SK-N-SH (cell line): ENCODE measurements around the gene NSUN4. TPM values are rescaled to one million over a fixed set of nuclear protein-coding genes. Genes with fewer than 3 reads are reported as not detected.

Experiments used
- CTCF ChIA-PET: fragments of 300-600, 350-600 bp; formaldehyde crosslinking; extraction: SDS; loops from one replicate; lab custom pipeline; 2021; lab: Yijun Ruan, JAX
- POLR2A ChIA-PET: fragments of 350-600 bp; sonication (Branson Sonifier 250); formaldehyde crosslinking; extraction: SDS; loops from one replicate; lab custom pipeline; 2020; ENCODE audit warnings: antibody characterized with exemption, inconsistent platforms; lab: Yijun Ruan, JAX
- DNase-seq: peaks from one replicate; pipeline ENCODE4 v3.0.0; 2012
- H2AFZ ChIP-seq: fragments of 200-600 bp; sonication (generic); 2 replicates; pipeline ENCODE4 v1.8.1; 2016; ENCODE audit warnings: antibody characterized with exemption, mild to moderate bottlenecking, low read depth
- H3F3A ChIP-seq: fragments of 200-600 bp; sonication (generic); replicated peaks from 2 replicates; pipeline ENCODE3; 2016; ENCODE audit warnings: antibody characterized with exemption, mild to moderate bottlenecking; ENCODE audit not compliant: insufficient read depth
- H3K27ac ChIP-seq, 2 experiments: fragments of 200-500 bp in 1 of 2; fragments of 200-600 bp in 1 of 2; sonication (Bioruptor generic) in 1 of 2; sonication (generic), shearing (Covaris generic) in 1 of 2; 2 replicates each; pipeline versions ENCODE4 v1.5.1 to v1.6.1; 2014 to 2016; ENCODE audit warnings: low read depth in 2 of 2, inconsistent platforms in 1 of 2, low read length in 1 of 2, mild to moderate bottlenecking in 1 of 2, mixed read lengths in 1 of 2
- H3K27me3 ChIP-seq: fragments of 200-600 bp; sonication (generic), shearing (Covaris generic); 2 replicates; pipeline ENCODE4 v1.6.1; 2016; ENCODE audit warnings: mixed run types; ENCODE audit not compliant: insufficient read depth
- H3K36me3 ChIP-seq, 2 experiments: fragments of 200-500 bp in 1 of 2; fragments of 200-600 bp in 1 of 2; sonication (Bioruptor generic) in 1 of 2; sonication (generic) in 1 of 2; replicated peaks in 1 of 2; 2 replicates each; pipeline versions ENCODE3 to v1.5.1; 2014 to 2016; ENCODE audit warnings: low read length in 1 of 2, mild to moderate bottlenecking in 1 of 2; ENCODE audit not compliant: insufficient read depth in 2 of 2, control insufficient read depth in 1 of 2
- H3K4me1 ChIP-seq, 2 experiments: fragments of 200-500 bp in 1 of 2; fragments of 200-600 bp in 1 of 2; sonication (Bioruptor generic) in 1 of 2; sonication (generic), shearing (Covaris generic) in 1 of 2; 2 replicates each; pipeline versions ENCODE4 v1.5.1 to v1.6.1; 2014 to 2016; ENCODE audit warnings: low read depth in 1 of 2, low read length in 1 of 2, mixed run types in 1 of 2; ENCODE audit not compliant: insufficient read depth in 2 of 2, control insufficient read depth in 1 of 2
- H3K4me2 ChIP-seq: fragments of 200-600 bp; sonication (generic), shearing (Covaris generic); 2 replicates; pipeline ENCODE4 v1.6.1; 2017; ENCODE audit warnings: mixed run types
- H3K4me3 ChIP-seq, 2 experiments: fragments of 200-500 bp in 1 of 2; fragments of 200-600 bp in 1 of 2; sonication (Bioruptor generic) in 1 of 2; sonication (generic), shearing (Covaris generic) in 1 of 2; 2 replicates each; pipeline versions ENCODE4 v1.5.1 to v1.8.1; 2014 to 2016; ENCODE audit warnings: low read depth in 2 of 2, inconsistent platforms in 1 of 2, low read length in 1 of 2, mild to moderate bottlenecking in 1 of 2, mixed read lengths in 1 of 2, moderate library complexity in 1 of 2
- H3K79me2 ChIP-seq: fragments of 200-600 bp; sonication (generic); 2 replicates; pipeline ENCODE4 v1.8.1; 2017; ENCODE audit warnings: mild to moderate bottlenecking; ENCODE audit not compliant: insufficient read depth
- H3K9ac ChIP-seq: fragments of 200-600 bp; sonication (generic); 2 replicates; pipeline ENCODE4 v1.6.1; 2017; ENCODE audit warnings: mixed run types
- H3K9me2 ChIP-seq: fragments of 200-600 bp; sonication (generic); 2 replicates; pipeline ENCODE4 v1.6.1; 2017; ENCODE audit warnings: mixed run types
- H3K9me3 ChIP-seq: fragments of 200-600 bp; sonication (generic); 2 replicates; pipeline ENCODE4 v1.6.1; 2017; ENCODE audit warnings: mixed run types, mild to moderate bottlenecking, moderate library complexity
- H4K20me1 ChIP-seq: fragments of 200-600 bp; sonication (generic); 2 replicates; pipeline ENCODE4 v1.6.1; 2017; ENCODE audit warnings: mild to moderate bottlenecking, mixed run types; ENCODE audit not compliant: insufficient read depth
- CHD2 ChIP-seq: fragments of 150-350 bp; IDR thresholded peaks from 2 replicates; pipeline ENCODE4 v1.6.1; 2018; ENCODE audit warnings: low read length; ENCODE audit not compliant: partially characterized antibody
- ELF1 ChIP-seq: IDR thresholded peaks from 2 replicates; pipeline ENCODE4 v1.4.0; 2012
- EZH2phosphoT487 ChIP-seq: fragments of 200-600 bp; sonication (generic); IDR thresholded peaks from 2 replicates; pipeline ENCODE4 v1.6.1; 2017; ENCODE audit warnings: low read depth, mixed run types, mild to moderate bottlenecking, antibody characterized with exemption, moderate library complexity, borderline replicate concordance
- FOSL2 ChIP-seq: IDR thresholded peaks from 2 replicates; pipeline ENCODE4 v1.4.0; 2012; ENCODE audit warnings: low read depth, mild to moderate bottlenecking, moderate library complexity, borderline replicate concordance
- RAD21 ChIP-seq: IDR thresholded peaks from 2 replicates; pipeline ENCODE4 v1.6.1; 2012; ENCODE audit warnings: mild to moderate bottlenecking, low read length
- RXRA ChIP-seq: IDR thresholded peaks from 2 replicates; pipeline ENCODE4 v1.4.0; 2012; ENCODE audit warnings: low read depth, mild to moderate bottlenecking, borderline replicate concordance
- TAF1 ChIP-seq: IDR thresholded peaks from 2 replicates; pipeline ENCODE4 v1.6.1; 2012; ENCODE audit warnings: low read depth, mild to moderate bottlenecking, low read length, moderate library complexity, borderline replicate concordance
- TCF12 ChIP-seq: IDR thresholded peaks from 2 replicates; pipeline ENCODE4 v1.4.0; 2012
- WGBS: methylation state at CpG from one replicate; pipeline ENCODE4 v1.1.6; 2017; ENCODE audit warnings: low lambda C conversion rate; 5-methylcytosine and 5-hydroxymethylcytosine counted together
- polyA plus RNA-seq, 3 experiments: library from polyadenylated mRNA; depleted of rRNA; stranded (reverse); fragments of >200 nt; gene quantifications; 2 replicates each; pipeline ENCODE4 v1.2.3, GENCODE V29; 2012
- TF ChIP-seq, protein P1 (sequence below): fragments of 200-600 bp; sonication (generic); IDR thresholded peaks from 2 replicates; pipeline ENCODE4 v1.6.1; 2017; ENCODE audit warnings: antibody characterized with exemption, mild to moderate bottlenecking, moderate library complexity
- TF ChIP-seq, protein P2 (sequence below): fragments of 150-350 bp; IDR thresholded peaks from 2 replicates; pipeline ENCODE4 v1.6.1; 2016; ENCODE audit warnings: mild to moderate bottlenecking, low read depth, low read length

The NSUN4 gene
- polyA plus RNA-seq, 1 of the 3 experiments (the other 2 are of a cell fraction), result 14.7 TPM

DNA sequence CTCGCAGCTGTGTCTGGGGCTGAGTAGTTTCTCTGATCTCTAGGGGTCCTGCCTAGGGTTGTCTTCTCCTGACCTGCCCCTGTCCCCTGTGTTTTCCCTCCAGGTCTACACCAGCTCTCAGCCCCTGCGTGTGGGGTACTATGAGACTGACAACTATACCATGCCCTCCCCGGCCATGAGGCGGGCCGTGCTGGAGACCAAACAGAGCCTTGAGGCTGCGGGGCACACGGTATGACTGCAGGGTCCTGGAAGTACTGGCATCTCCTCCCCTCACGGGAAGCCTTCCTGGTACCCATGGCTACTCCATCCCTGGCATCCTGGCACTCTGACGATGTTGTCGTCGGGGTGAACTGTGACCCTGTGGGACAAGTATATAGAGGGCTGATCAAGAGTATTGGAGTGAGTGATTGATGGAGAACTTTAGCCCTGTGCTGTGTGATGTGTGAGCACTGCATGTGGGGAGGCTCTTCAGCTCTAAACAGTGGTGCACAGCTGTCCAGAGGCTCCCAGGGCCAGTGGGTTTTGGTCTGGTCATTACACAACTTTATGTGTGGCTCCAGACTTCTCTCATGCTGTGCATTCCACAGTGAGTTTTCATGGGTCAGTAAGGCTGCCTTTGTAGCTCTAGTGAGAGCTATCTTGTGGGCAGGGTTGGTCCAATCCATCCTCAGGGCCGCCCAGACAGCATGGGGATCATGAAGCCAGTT is 67.9 kb downstream of the NSUN4 start (continued):
- TF ChIP-seq RXRA (no peak), RAD21 (no peak), CHD2 (no peak)

DNA sequence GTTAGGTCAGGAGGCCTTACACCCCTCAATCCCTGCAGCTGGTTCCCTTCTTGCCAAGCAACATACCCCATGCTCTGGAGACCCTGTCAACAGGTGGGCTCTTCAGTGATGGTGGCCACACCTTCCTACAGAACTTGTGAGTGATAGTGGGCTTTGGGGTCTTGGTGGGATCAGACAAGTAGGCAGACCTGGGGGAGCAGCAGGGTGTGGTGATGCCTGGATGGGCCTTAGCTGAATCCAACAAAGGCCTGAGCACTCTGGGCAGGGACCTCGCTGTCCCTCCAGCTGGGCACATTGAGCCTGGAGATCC is 68.4 kb downstream of the NSUN4 start:
- CTCF ChIA-PET, result interaction anchor here (0.9 to 3.7 kb wide), 10 partner anchors 11 to 130 kb away, joined by 3 to 19 read pairs (median 5); a partner anchor contains a TSS
- no peaks in the 10 kb centered on the region for H3F3A ChIP-seq
- no peaks in the 10 kb centered on the region for H3K79me2 ChIP-seq
- H3K27me3 ChIP-seq, result no peaks in the 10 kb centered on the region
- H3K9me3 ChIP-seq, result no peaks in the 10 kb centered on the region
- no peak overlapping the region for H3K27ac ChIP-seq
- 80% methylated on average over 1 of the region's 1 CpG for WGBS
- H3K4me2 ChIP-seq, result no peak overlapping the region
- no peaks in the 10 kb centered on the region for H3K9me2 ChIP-seq
- POLR2A ChIA-PET, result no interaction called here
- no peak overlapping the region for H2AFZ ChIP-seq
- H3K9ac ChIP-seq, result no peak overlapping the region
- H3K4me1 ChIP-seq, result no peaks in the 10 kb centered on the region; a peak in 1 of 4 replicates
- H3K4me3 ChIP-seq, result no peak overlapping the region
- DNase-seq, result no peak
- TF ChIP-seq, protein P1, sequence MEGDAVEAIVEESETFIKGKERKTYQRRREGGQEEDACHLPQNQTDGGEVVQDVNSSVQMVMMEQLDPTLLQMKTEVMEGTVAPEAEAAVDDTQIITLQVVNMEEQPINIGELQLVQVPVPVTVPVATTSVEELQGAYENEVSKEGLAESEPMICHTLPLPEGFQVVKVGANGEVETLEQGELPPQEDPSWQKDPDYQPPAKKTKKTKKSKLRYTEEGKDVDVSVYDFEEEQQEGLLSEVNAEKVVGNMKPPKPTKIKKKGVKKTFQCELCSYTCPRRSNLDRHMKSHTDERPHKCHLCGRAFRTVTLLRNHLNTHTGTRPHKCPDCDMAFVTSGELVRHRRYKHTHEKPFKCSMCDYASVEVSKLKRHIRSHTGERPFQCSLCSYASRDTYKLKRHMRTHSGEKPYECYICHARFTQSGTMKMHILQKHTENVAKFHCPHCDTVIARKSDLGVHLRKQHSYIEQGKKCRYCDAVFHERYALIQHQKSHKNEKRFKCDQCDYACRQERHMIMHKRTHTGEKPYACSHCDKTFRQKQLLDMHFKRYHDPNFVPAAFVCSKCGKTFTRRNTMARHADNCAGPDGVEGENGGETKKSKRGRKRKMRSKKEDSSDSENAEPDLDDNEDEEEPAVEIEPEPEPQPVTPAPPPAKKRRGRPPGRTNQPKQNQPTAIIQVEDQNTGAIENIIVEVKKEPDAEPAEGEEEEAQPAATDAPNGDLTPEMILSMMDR, result no peak
- TF ChIP-seq, protein P2, sequence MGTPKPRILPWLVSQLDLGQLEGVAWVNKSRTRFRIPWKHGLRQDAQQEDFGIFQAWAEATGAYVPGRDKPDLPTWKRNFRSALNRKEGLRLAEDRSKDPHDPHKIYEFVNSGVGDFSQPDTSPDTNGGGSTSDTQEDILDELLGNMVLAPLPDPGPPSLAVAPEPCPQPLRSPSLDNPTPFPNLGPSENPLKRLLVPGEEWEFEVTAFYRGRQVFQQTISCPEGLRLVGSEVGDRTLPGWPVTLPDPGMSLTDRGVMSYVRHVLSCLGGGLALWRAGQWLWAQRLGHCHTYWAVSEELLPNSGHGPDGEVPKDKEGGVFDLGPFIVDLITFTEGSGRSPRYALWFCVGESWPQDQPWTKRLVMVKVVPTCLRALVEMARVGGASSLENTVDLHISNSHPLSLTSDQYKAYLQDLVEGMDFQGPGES, result no peak
- TF ChIP-seq FOSL2 (no peak), ELF1 (no peak), EZH2phosphoT487 (no peak), TAF1 (no peak)
- H3K36me3 ChIP-seq, result no peaks in the 10 kb centered on the region
- no peaks in the 10 kb centered on the region for H4K20me1 ChIP-seq

DNA sequence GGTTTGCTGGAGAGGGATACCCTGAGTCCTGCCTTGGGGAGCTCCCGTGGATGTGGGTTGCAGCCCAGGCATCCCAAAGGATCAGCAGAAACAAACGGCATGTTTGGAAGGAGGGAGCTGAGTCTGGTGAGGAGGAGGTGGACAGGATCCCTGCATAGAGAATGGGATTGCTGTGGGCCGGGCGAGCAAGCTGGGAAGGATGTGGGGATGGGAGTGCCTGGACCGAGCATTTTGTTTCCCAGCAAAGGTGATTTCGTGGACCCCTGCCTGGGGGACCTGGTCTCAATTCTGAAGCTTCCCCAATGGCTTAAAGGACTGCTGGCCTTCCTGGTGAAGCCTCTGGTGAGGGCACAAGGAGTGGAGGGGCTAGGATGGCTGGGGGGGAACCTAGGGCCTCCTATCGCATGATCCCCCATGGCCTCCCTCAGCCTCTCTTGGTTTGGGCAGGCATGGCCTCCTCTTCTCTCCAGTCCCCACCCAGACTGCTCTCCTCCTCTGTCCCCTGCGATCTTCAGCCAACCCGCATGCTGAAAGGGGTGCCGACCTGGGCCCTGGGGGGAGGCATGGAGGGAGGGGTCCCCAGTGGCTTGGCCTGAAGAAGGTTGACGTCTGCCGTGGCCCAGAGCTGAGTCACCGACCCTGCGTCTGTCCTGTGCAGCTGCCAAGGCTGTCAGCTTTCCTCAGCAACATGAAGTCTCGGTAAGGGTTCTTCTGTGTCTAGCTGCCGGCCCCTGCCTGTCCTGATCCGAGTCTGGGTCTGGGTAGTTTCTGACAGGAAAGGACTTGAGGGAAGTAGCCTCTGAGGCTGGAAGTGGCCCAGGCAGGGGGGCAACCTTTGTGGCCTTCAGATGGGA is 69.8 kb downstream of the NSUN4 start:
- H3K4me1 ChIP-seq, result no peaks in the 10 kb centered on the region; a peak in 1 of 4 replicates
- no peaks in the 10 kb centered on the region for H3K79me2 ChIP-seq
- WGBS, result 68% methylated on average over 13 of the region's 17 CpGs
- no peaks in the 10 kb centered on the region for H3K9me2 ChIP-seq
- ChIA-PET POLR2A (no interaction called here), CTCF (interaction anchor here (0.9 to 3.7 kb wide), 9 partner anchors 9 to 125 kb away, joined by 3 to 19 read pairs (median 5); a partner anchor contains a TSS)
- H3K36me3 ChIP-seq, result no peaks in the 10 kb centered on the region
- H3K27me3 ChIP-seq, result no peaks in the 10 kb centered on the region
- no peak overlapping the region for H3K9ac ChIP-seq
- H3K4me2 ChIP-seq, result no peak overlapping the region
- no peak for TF ChIP-seq TCF12
- H3K27ac ChIP-seq, result no peak overlapping the region
- H3K4me3 ChIP-seq, result no peak overlapping the region
- no peaks in the 10 kb centered on the region for H4K20me1 ChIP-seq
- H3K9me3 ChIP-seq, result no peaks in the 10 kb centered on the region
- H3F3A ChIP-seq, result no peaks in the 10 kb centered on the region
- DNase-seq, result no peak
- no peak overlapping the region for H2AFZ ChIP-seq
